ENCODE results near the gene REM1.
A peak's percentile ranks its signal among the peaks of the same experiment; 100 is the strongest.
"Not testable (repeated sequence)": the region's sequence is repeated elsewhere in the genome, so short reads cannot be mapped to it uniquely, and the experiment has no call there.

The REM1 gene

GRCh38 chr20:31474758-31475427 lies at the start of gene REM1, which contains the start of gene DEFB124:
Gene REM1, plus strand, starts transcription at chr20:31475288. Its CDS starts 1,158 bp downstream, at chr20:31476446.
Gene DEFB124, minus strand, starts transcription at chr20:31475127. Its CDS starts 2,114 bp downstream, at chr20:31473013.
- Mint-ChIP-seq H3K27ac (peak within 1 kb of the TSS; percentile 66), H3K4me1 (peaks cover 32% of the 10 kb centered on the region), H3K4me3 (peak within 1 kb of the TSS; percentile 25), H3K9me3 (no peaks in the 10 kb centered on the region), H3K36me3 (no peaks in the 10 kb centered on the region), H3K27me3 (peaks cover 44% of the 10 kb centered on the region)
- peak; percentile 31 for ATAC-seq

- H3K36me3 Mint-ChIP-seq = no peaks in the 10 kb centered on the region
- H3K27me3 Mint-ChIP-seq = no peaks in the 10 kb centered on the region
- H3K9me3 Mint-ChIP-seq = peaks cover 5% of the 10 kb centered on the region
- H3K27ac Mint-ChIP-seq = no peak overlapping the region
- no peaks in the 10 kb centered on the region for H3K4me1 Mint-ChIP-seq
- H3K4me3 Mint-ChIP-seq = no peak overlapping the region
- ATAC-seq = no peak
Observed at GRCh38 chr20:31425797-31426196, 49.3 kb upstream of the REM1 start.

GRCh38 chr20:31426891-31427551 lies 48.1 kb upstream of the REM1 start:
- ATAC-seq, H3K4me1 Mint-ChIP-seq, H3K4me3 Mint-ChIP-seq, H3K36me3 Mint-ChIP-seq, H3K9me3 Mint-ChIP-seq, H3K27ac Mint-ChIP-seq, H3K27me3 Mint-ChIP-seq: not testable (repeated sequence)

- not testable (repeated sequence) for H3K36me3 Mint-ChIP-seq, H3K9me3 Mint-ChIP-seq, H3K4me1 Mint-ChIP-seq, H3K27ac Mint-ChIP-seq, ATAC-seq, H3K27me3 Mint-ChIP-seq, H3K4me3 Mint-ChIP-seq
Observed at GRCh38 chr20:31427576-31427975, 47.5 kb upstream of the REM1 start.

- Mint-ChIP-seq H3K27ac (no peak overlapping the region), H3K27me3 (peaks cover 17% of the 10 kb centered on the region), H3K4me1 (no peaks in the 10 kb centered on the region), H3K36me3 (no peaks in the 10 kb centered on the region), H3K9me3 (peaks cover 5% of the 10 kb centered on the region), H3K4me3 (no peak overlapping the region)
- ATAC-seq = no peak
Observed at GRCh38 chr20:31430568-31431115, 44.4 kb upstream of the REM1 start.

GRCh38 chr20:31440012-31440659 lies 35.0 kb upstream of the REM1 start, which contains the start of gene DEFB123:
Gene DEFB123, plus strand, starts transcription at chr20:31440632. Its CDS starts 67 bp downstream, at chr20:31440699.
- Mint-ChIP-seq H3K36me3 (no peaks in the 10 kb centered on the region), H3K4me1 (no peaks in the 10 kb centered on the region), H3K27ac (no peak within 1 kb of the TSS), H3K4me3 (no peak within 1 kb of the TSS), H3K27me3 (peaks cover 30% of the 10 kb centered on the region), H3K9me3 (no peaks in the 10 kb centered on the region)
- ATAC-seq = no peak

- Mint-ChIP-seq H3K36me3 (no peaks in the 10 kb centered on the region), H3K9me3 (peaks cover 4% of the 10 kb centered on the region), H3K27ac (no peak overlapping the region), H3K27me3 (peaks cover 39% of the 10 kb centered on the region), H3K4me1 (no peaks in the 10 kb centered on the region), H3K4me3 (no peak overlapping the region)
- no peak for ATAC-seq
Observed at GRCh38 chr20:31446084-31446819, 28.8 kb upstream of the REM1 start.

GRCh38 chr20:31449511-31450414 lies 25.3 kb upstream of the REM1 start:
- no peak overlapping the region for H3K27ac Mint-ChIP-seq
- H3K9me3 Mint-ChIP-seq = peaks cover 4% of the 10 kb centered on the region
- H3K27me3 Mint-ChIP-seq = peaks cover 48% of the 10 kb centered on the region
- no peaks in the 10 kb centered on the region for H3K4me1 Mint-ChIP-seq
- H3K4me3 Mint-ChIP-seq = no peak overlapping the region
- ATAC-seq = no peak
- H3K36me3 Mint-ChIP-seq = no peaks in the 10 kb centered on the region

- Mint-ChIP-seq H3K4me3 (no peak overlapping the region), H3K36me3 (no peaks in the 10 kb centered on the region), H3K27ac (no peak overlapping the region), H3K4me1 (no peaks in the 10 kb centered on the region), H3K9me3 (peaks cover 4% of the 10 kb centered on the region), H3K27me3 (peaks cover 54% of the 10 kb centered on the region)
- ATAC-seq = no peak
Observed at GRCh38 chr20:31452575-31452974, 22.5 kb upstream of the REM1 start.

GRCh38 chr20:31454361-31454760 lies 20.7 kb upstream of the REM1 start:
- no peaks in the 10 kb centered on the region for H3K36me3 Mint-ChIP-seq
- peaks cover 36% of the 10 kb centered on the region for H3K27me3 Mint-ChIP-seq
- H3K4me3 Mint-ChIP-seq = no peak overlapping the region
- no peaks in the 10 kb centered on the region for H3K4me1 Mint-ChIP-seq
- no peak overlapping the region for H3K27ac Mint-ChIP-seq
- H3K9me3 Mint-ChIP-seq = no peaks in the 10 kb centered on the region
- no peak for ATAC-seq

GRCh38 chr20:31470946-31471345 lies 4.1 kb upstream of the REM1 start:
- H3K27me3 Mint-ChIP-seq = peaks cover 18% of the 10 kb centered on the region
- peaks cover 32% of the 10 kb centered on the region for H3K4me1 Mint-ChIP-seq
- H3K36me3 Mint-ChIP-seq, H3K9me3 Mint-ChIP-seq, ATAC-seq, H3K27ac Mint-ChIP-seq, H3K4me3 Mint-ChIP-seq: not testable (repeated sequence)

- Mint-ChIP-seq H3K27ac (no peak overlapping the region), H3K27me3 (peaks cover 35% of the 10 kb centered on the region), H3K9me3 (no peaks in the 10 kb centered on the region), H3K4me3 (no peak overlapping the region), H3K4me1 (peaks cover 32% of the 10 kb centered on the region), H3K36me3 (no peaks in the 10 kb centered on the region)
- no peak for ATAC-seq
Observed at GRCh38 chr20:31472395-31473330, 2.4 kb upstream of the REM1 start.

GRCh38 chr20:31473331-31474096 lies 1.6 kb upstream of the REM1 start:
- no peak for ATAC-seq
- no peak overlapping the region for H3K4me3 Mint-ChIP-seq
- peaks cover 32% of the 10 kb centered on the region for H3K4me1 Mint-ChIP-seq
- H3K36me3 Mint-ChIP-seq = no peaks in the 10 kb centered on the region
- peaks cover 43% of the 10 kb centered on the region for H3K27me3 Mint-ChIP-seq
- H3K27ac Mint-ChIP-seq = peak overlapping the region; percentile 66
- H3K9me3 Mint-ChIP-seq = no peaks in the 10 kb centered on the region
